Ramos (cell line): ENCODE results near the gene AHRR.
"Not testable (repeated sequence)": the region's sequence is repeated elsewhere in the genome, so short reads cannot be mapped to it uniquely, and the experiment has no call there.

ENCODE experiments used
- in situ Hi-C: fragments of 300-500 bp; cut with MboI; formaldehyde crosslinking; loops from one replicate; pipeline ENCODE4 v1.14.3; 2022; ENCODE audit warnings: low sequenced_read_pairs; ENCODE audit not compliant: unreplicated experiment

The AHRR gene

DNA sequence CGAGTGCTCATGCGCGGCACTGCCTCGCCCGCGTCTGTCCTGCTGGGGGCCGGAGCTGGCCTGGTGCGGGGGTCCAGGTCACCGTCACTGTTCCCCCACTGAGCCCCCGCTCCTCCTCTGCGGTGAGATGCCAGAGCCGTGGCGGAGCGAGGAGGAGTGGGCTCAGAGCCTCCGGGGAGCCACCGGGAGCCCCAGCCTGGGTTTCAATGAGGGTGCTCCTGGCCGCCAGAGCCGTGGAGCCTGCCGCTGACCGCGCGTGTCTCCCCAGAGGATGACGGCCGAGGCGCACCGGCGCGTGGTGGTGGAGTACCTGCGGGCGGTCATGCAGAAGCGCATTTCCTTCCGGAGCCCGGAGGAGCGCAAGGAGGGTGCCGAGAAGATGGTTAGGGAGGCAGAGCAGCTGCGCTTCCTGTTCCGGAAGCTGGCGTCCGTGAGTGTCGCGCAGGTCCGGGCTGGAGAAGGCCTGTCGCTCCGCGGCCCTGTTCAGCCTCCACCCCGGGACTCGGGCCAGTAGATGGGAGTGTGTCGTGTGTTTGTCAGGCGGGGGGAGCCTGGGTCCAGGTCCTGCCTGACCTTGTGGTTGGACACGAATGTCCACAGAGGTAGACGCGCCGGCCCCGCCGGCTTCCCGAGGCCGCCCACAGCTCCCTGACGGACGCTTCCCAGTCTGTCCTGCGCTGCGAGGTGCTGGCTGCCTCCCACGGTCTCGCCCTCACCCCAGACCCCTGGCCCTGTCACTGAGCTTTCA lies 143.5 kb downstream of the AHRR start:
- in situ Hi-C loops: no loop called here

DNA sequence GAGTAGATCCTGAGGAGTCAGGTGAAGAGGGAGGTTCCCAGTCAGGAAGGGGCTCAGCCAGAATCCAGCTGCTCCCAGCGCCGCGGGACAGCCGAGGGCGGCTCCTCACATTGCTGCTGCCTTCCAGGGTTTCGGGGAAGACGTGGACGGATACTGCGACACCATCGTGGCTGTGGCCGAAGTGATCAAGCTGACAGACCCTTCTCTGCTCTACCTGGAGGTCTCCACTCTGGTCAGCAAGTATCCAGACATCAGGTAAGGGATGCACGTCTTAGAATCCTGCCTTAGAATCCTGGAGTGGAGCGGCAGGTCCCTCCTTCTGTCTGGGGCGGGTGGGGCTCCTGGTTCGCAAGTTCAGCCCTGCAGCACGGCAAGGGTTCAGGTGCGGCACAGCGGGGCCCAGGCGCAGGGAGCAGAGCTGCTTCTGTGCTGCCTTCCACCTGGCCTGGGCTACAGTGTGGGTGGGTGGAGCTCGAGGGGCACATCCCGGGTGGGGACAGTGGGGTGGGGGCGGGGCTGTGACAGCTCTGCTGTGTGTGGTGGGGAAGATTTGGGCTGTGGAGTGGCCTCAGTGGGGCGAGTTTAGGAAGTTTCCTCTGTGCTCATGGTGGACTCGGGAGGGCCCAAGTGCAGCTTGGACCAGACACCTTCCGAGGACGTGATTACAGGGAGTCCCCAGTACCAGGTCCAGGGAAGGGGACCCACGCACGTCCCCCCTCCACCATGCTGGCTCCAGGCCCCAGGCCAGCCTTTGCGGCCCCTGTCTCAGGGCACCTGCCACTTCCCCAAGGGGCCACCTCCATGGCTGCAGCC lies 144.3 kb downstream of the AHRR start:
- in situ Hi-C loops: no loop called here

DNA sequence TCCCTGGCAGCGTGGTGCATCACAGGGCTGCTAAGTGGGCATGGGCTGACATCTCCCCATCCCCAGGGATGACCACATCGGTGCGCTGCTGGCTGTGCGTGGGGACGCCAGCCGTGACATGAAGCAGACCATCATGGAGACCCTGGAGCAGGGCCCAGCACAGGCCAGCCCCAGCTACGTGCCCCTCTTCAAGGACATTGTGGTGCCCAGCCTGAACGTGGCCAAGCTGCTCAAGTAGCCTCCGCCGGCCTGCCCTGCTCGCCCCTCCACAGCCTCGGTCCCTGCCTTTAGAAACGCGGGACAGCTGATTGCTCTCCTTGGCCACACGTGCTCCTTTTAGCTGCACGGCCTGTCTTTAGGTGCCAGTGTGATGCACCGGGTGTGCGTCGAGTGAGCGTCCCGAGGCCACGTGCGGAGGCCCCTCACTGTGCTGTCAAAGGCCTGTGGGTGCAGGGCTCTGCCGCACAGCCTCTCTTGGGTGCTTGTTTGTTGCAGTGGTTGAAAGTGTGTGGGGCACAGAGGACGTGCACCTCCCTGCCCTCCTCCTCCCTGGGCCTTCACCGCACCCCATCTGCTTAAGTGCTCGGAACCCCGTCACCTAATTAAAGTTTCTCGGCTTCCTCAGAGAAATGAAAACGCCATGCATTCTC lies 145.3 kb downstream of the AHRR start:
- in situ Hi-C loops: no loop called here

DNA sequence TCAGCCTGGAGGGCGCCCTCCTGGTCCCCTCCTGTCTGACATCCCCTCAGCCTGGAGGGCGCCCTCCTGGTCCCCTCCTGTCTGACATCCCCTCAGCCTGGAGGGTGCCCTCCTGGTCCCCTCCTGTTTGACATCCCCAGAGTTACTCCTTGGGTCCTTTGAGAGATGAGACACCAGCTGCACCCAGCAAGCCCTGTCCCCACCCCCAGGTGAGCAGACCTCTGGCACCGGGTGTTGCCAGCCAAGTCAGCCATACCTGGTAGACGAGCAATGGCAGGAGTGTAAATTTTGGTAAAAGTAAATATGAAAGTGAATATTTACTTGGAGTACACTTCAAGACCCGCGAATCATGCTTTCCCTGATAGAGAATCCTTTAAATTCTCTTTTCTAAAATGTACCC lies 146.9 kb downstream of the AHRR start:
- in situ Hi-C loops: no loop called here

DNA sequence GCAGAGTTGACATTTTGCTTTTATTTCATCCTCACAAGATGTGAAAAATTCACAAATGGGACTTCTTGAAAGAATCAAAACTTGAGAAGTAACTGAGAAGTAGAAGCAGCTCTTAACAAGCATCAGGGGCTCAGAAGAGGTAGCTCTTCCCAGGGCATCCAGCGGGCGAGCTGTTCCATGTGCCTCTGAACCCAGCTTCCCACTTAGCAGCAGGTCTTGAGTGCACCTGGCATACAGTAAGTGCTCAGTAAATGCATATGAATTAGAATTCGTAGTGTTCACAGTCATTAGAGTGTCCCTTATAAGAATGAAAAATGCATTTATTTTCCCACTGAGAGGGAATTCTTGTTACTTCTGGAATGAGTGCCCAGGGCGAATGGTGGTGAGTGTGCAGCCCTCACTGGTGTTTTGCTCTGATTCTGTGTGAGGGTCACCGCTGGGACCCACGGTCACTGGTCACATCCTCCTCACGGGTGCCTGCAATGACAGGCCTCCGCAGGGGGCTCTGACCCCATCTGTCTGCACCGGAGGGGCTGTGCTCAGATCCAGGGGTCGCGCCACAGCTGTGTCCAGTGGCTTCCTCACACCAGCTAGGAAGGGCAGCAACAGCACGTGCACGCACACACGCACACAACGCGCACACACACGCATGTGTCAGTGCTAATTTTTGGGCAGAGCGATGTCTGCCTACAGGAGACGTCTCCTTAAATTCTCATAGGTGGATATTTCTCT lies 148.4 kb downstream of the AHRR start:
- in situ Hi-C loops: no loop called here

DNA sequence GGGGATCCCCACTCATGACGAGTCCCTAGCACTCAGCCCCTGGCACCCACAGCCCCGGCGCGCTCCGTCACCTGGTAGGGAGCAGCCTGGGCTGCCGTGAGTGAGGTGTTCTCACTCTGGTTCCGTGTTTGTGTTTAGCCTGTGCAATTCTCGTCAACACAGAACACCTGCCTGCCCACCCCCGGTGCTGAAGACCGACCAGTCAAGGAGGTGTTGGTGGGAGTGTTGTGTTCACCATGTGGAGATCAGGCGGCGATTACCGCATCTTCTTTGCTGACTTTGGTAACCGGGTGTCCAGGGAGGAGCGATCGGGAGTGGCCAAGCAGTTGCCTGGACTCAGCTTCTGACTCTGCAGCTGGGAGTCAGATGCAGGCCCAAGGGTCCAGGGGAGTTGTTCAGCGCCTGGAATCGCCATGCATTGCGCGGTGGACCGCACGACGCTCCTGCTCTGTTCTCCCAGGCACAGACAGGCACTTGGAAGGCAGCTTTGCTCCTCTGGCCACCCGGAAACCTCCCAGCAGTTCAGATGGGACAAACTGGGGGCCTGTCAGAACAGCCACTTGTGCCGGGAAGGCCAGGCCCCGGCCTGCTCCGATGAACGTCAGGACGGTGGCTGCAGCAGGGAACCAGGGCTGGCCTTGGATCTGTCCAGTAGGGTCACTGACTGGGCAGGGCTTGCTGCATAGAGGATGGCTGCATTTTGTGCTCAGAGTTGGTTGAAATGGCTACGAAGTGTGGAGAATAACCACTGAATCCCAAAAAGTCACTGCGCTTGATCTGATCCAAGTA lies 149.6 kb downstream of the AHRR start:
- in situ Hi-C loops: no loop called here

DNA sequence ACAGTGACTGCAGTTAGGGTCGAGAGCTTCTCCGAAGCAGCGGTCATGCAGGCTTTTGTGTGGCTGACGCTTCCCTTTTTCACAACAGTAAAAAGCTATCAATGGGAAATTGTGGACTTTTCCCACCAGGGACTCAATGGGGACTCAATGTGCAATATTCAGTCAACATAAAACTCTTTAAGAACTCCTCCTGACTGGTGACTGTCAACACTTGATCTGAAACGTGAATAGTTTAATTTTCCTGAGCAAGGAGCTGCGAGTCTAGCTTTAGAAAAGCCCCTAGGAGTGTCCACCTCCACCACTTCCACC lies 150.2 kb downstream of the AHRR start:
- in situ Hi-C loops: no loop called here

DNA sequence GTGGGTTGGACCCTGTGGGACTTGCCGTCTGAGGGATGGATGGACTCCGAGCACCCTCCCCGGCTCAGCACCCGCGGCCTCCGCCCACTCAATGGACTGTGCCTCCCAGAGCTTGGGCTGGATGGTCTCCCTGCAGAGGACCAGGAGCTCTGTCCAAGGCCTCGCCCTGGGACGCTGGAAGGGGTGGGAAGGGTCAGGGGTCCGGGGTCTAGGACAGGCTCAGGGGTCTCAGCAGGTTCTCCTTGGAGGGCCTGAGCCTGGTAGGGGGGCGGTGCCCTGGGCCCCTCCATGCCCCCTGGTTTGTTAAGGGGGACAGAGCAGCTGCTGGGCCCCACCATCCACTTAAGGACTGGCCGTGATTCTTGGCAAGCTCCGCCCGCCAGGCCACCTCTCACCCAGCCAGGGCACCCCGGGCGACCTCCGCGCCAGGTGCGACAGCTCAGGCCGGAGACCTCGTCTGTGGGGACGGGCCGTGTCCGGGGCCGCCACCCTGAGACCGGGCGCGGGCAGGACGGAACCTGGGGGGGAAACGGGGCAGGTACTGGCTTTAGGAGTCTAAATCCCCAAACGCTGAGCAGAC lies 150.7 kb downstream of the AHRR start:
- in situ Hi-C loops: no loop called here

DNA sequence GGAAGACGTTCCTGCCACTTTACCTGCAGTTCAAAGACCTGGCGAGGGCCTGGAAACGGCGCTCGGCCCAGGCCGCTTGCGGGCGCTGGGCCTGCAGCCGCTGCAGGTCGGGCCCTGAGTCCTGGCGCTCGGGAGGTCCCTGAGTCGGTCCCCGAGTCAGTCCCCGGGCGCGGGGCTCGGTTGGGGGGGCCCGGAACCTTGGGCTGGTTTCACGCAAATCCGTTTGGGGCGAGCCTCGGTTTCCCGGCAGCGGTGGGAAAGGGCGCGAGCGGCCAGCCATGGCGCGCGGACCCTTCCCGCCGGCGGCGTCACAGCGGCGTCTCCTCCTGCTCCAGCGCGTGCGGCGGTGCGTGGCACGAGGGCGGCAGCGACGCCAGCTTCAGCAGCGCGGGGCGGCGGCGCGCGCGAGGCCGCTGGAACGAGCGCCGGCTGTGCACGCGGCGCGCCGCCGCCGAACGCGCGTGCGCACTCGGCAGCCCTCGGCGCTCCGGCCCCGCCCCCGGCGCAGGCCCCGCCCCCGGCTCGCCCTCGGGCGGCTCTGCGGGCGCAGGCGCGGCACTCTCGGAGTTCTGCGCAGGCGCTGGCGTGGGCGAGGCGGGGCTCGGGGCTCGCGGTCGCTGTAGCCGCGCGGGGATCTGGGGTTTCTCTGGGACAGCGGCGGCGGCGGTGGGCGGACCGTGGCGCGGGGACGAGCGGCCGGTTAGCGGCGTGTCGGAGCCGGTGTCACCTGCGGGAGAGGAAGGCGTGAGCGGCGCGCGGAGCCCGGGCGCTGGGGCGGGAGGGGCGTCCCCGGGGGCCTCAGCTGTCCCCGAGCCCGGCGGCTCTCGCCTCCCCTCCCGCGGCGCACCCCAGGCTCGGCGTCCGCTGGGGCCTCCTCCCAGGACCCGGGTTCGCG lies 151.4 kb downstream of the AHRR start:
- in situ Hi-C loops: no loop called here

DNA sequence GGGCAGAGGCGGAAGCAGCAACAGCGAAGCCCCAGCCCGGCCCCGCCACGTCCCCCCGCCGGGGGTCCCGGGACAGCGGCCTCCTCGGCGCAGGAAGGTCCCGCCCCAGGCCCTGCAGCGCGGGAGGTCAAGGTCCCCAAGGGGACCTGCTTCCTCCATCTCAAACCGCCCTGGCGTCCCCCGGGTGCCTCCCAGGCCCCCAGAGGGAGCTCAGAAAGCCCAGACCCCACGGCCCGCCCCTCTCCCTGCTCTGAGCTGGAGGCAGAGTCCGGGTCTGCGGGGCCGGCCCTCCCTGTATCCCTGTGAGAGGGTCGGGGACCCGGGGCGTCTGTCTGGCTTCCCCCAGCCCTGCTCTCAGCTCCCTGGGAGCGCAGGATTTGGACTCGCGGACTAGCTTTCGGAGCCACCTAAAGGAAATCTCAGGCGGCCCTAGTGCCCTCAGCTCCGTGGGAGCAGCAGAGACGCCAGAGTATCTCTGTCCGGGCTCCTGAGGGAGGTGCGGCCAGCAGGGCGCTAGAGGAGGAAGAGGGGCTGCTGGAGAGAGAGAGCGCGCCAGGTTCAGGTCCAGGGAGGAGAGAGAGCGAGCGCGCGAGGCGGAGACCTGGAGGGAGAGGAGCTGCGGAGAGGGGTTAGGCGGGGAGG lies 152.2 kb downstream of the AHRR start:
- in situ Hi-C loops: no loop called here

DNA sequence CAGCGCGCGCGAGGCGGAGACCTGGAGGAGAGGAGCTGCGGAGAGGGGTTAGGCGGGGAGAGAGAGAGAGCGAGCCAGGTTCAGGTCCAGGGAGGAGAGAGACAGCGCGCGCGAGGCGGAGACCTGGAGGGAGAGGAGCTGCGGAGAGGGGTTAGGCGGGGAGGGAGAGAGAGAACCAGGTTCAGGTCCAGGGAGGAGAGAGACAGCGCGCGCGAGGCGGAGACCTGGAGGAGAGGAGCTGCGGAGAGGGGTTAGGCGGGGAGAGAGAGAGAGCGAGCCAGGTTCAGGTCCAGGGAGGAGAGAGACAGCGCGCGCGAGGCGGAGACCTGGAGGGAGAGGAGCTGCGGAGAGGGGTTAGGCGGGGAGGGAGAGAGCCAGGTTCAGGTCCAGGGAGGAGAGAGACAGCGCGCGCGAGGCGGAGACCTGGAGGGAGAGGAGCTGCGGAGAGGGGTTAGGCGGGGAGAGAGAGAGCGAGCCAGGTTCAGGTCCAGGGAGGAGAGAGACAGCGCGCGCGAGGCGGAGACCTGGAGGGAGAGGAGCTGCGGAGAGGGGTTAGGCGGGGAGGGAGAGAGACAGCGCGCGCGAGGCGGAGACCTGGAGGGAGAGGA lies 152.8 kb downstream of the AHRR start:
- in situ Hi-C loops: not testable (repeated sequence)

DNA sequence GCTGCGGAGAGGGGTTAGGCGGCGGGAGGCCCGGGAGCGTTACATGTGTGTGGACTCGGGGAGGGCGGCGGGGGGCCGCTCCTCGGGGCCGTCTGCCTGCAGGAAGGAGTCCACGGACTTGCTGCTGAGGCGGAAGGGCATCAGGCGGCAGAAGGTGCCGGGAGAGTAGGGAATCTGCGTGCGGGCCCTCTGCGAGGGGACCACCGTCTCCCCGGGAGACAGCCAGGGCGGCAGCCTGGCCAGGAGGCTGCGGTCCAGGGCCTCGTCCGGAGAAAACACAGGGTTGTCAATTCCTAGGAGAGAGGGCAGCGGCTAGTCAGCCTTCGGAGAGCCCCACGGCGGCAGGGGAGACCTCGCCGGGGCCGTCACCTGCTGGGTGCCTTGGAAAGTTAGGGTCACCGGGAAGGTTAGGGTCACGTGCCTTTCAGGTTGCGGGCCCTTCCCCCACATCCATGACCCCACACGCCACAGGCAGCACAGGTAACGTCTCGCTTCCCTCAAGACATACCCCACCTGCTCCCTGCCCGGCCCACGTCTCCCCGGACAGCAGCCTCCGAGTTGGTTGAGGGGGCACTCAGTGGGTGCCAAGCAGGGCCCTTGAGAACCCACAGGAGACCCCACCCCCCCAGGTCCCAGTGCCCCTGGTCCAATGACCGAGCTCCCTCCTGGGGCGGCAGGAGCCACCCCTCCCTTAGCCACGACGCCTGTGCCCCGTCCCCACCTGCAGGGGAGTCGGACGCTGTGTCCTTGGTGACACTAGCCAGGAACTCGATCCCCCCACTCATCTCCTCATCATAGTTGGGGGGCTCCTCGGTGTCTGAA lies 153.5 kb downstream of the AHRR start:
- in situ Hi-C loops: no loop called here

DNA sequence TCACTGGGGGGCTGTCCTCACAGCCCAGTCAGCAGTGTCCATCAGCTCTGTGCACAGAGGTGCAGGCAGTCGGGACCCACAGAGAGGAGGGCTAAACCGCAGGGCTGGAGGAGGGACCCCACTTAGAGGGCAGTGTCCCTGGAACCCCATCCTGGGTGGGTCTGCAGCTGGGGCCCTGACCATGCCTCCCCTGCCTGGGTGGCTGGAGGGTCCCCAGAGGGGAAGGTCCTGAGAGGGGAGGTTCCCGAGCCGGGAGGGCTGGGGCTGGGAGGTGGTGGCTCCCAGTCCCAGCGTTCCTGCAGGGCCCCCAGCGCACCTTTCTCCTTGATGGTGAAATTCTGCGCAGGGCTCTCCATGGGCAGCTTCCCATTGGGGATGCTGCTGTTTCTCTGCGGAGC lies 154.2 kb downstream of the AHRR start:
- in situ Hi-C loops: no loop called here

DNA sequence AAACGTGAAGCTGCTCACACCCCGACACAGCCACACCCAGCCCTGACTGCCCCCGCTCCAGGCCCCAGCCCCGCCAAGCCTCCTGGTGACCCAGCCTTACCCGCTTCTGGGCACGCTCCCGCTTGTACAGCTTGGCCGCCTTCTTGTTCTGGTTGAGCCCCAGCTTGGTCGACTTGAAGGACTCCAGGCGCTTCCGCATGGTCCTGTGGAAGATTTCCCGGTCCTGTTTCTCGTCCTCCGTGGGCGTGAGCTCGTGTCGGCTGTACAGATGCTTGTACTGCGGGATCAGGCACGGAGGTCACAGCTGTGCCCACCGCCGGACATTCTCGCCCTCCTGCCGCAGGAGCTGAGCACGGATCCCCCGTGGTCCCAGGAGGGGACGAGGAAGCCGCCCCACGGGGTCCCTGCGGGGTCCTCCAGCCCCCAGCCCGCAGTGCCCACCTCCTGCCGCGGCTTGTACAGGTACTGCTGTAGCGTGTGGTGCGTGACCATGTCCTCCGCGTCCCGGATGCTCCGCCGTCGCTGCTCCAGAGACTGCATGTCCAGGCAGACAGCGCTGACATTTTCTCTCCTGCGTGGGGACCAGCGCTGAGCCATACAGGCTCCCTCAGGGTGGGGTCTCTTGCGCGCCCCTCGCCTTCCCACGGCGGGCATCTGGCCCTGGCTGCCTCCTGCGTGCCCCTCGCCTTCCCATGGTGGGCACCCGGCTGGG lies 154.7 kb downstream of the AHRR start:
- in situ Hi-C loops: no loop called here

DNA sequence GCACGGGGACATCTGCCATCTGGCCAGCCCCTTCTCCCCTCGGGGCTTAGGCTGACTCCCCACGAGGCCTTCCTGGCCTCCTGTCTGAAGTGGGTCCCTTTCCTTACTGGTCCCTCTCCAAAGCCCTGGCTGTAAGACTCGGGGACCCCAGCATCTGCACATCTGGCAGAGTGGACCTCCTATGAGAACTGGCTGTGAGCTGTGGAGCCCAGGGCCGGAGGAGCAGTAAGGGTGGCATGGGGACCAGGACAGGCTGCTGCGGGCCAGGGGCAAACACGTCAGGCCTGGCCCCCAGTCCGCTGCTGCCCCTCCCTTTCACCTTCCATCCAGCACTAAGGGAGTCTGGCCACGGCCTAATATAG lies 155.3 kb downstream of the AHRR start:
- in situ Hi-C loops: no loop called here

DNA sequence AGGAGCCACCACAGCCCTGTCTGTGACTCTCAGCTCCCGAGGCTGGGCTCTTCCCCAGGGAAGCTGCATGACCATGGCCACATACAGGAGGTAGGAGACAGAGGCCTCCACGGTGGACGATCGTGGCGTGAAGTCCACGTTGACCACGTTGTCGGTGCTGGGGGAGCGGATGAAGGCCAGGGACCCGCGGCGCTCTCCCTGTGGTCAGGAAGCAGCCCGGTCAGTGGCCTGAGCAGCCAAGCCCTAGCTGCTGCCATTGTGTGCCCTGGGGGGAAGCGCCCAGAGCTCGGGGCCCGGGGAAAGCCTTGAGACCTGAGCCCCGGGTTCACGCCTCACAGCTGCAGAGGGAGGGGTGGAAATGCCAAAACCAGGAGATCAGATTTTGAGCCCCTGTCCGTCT lies 155.7 kb downstream of the AHRR start:
- in situ Hi-C loops: no loop called here
